MM.1S (cell line): ENCODE data around the gene SCG3.

Experiments used
- DNase-seq: peaks from one replicate; pipeline ENCODE4 v3.0.0-alpha.2; 2015
- H2AFZ ChIP-seq: fragments of 300-600 bp; sonication (generic); 2 replicates; pipeline ENCODE4 v1.6.0; 2016; ENCODE audit warnings: antibody characterized with exemption, low read length
- H3F3A ChIP-seq: fragments of 300-600 bp; sonication (generic); 2 replicates; pipeline ENCODE4 v1.6.1; 2016; ENCODE audit warnings: mild to moderate bottlenecking, antibody characterized with exemption, low read length, moderate library complexity, mixed read lengths; ENCODE audit not compliant: insufficient read depth
- H3K27ac ChIP-seq: fragments of 300-600 bp; sonication (generic); 2 replicates; pipeline ENCODE4 v1.5.1; 2016; ENCODE audit warnings: mild to moderate bottlenecking, low read length
- H3K27me3 ChIP-seq: fragments of 300-600 bp; sonication (generic); replicated peaks from 2 replicates; pipeline ENCODE4 v1.6.0; 2016; ENCODE audit warnings: low read length; ENCODE audit not compliant: insufficient read depth
- H3K36me3 ChIP-seq: fragments of 300-600 bp; sonication (generic); replicated peaks from 2 replicates; pipeline ENCODE4 v1.6.1; 2016; ENCODE audit warnings: mild to moderate bottlenecking, low read length, mixed read lengths; ENCODE audit not compliant: insufficient read depth
- H3K4me1 ChIP-seq: fragments of 300-600 bp; sonication (generic); 2 replicates; pipeline ENCODE4 v1.6.1; 2016; ENCODE audit warnings: low read length, mixed read lengths
- H3K4me2 ChIP-seq: fragments of 300-600 bp; sonication (generic); 2 replicates; pipeline ENCODE4 v1.6.0; 2016; ENCODE audit warnings: low read depth, low read length
- H3K4me3 ChIP-seq: fragments of 300-600 bp; sonication (generic); 2 replicates; pipeline ENCODE4 v1.5.1; 2016; ENCODE audit warnings: low read length, mixed read lengths
- H3K79me2 ChIP-seq: fragments of 300-600 bp; sonication (generic); 2 replicates; pipeline ENCODE4 v1.6.1; 2016; ENCODE audit warnings: mixed run types, low read length, mixed read lengths
- H3K9ac ChIP-seq: fragments of 300-600 bp; sonication (generic); 2 replicates; pipeline ENCODE4 v1.6.1; 2016; ENCODE audit warnings: low read length, mixed read lengths
- H3K9me2 ChIP-seq: fragments of 300-600 bp; sonication (generic); replicated peaks from 2 replicates; pipeline ENCODE4 v1.6.1; 2016; ENCODE audit warnings: mild to moderate bottlenecking, low read length, mixed read lengths; ENCODE audit not compliant: insufficient read depth
- H3K9me3 ChIP-seq: fragments of 300-600 bp; sonication (generic); replicated peaks from 2 replicates; pipeline ENCODE4 v1.6.1; 2016; ENCODE audit warnings: mild to moderate bottlenecking, low read length, mixed read lengths; ENCODE audit not compliant: insufficient read depth
- H4K20me1 ChIP-seq: fragments of 300-600 bp; sonication (generic); 2 replicates; pipeline ENCODE4 v1.6.1; 2016; ENCODE audit warnings: mild to moderate bottlenecking, low read length, moderate library complexity, mixed read lengths; ENCODE audit not compliant: insufficient read depth
- EZH2 ChIP-seq: fragments of 300-600 bp; sonication (generic); optimal IDR thresholded peaks from 2 replicates; pipeline ENCODE3; 2017; ENCODE audit warnings: low read depth, mild to moderate bottlenecking, antibody characterized with exemption, low read length, mixed read lengths
- EZH2phosphoT487 ChIP-seq: fragments of 300-600 bp; sonication (generic); IDR thresholded peaks from 2 replicates; pipeline ENCODE4 v1.6.1; 2018; ENCODE audit warnings: antibody characterized with exemption, low read length
- TF ChIP-seq, protein P1 (sequence below): fragments of 300-600 bp; sonication (generic); IDR thresholded peaks from 2 replicates; pipeline ENCODE4 v1.5.1; 2016; ENCODE audit warnings: antibody characterized with exemption, low read length, mixed read lengths

SCG3 gene

DNA sequence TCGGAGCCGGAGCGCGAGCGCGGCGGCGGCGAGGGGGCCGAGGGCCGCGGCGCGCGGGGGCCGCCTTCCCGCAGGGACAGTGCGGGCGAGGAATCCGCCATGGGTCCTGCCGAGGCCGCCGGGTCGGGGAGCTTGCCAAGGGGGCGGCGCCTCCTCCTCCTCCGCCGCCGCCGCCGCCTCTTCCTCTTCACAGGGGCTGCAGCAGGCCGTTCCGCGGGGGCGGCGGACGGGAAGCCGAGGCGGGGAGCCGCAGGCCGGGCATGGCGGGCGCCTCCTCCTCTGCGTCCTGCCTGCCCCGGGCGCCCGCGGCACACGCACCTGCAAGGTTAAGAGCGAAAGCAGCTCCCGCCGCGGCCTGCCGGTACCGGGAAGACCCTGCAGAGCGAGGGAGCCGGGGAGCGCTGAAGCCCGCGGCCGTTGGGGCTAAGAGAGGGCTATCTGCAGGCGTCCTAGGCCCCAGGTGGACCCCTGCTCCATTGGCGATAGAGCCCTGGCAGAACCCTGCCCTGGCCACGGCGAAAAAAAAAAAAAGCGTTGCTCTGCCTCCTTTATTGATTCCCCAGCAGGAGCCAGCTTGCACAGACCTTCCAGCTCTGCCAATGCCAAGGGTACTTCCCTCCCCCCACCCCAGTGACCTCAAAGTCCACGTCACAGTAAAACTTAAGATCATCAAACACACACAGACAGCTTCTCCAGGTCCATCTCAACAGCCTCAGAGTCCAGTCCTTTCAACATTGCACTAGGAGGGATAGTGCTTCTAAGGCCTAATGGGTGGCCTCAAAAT is 56.4 kb downstream of the SCG3 start, which contains the start of gene LYSMD2:
TSS of gene LYSMD2 (minus strand) at position 134 of the 784 bp plus-strand sequence. CDS start at position 101, 33 bp downstream.
- Histone ChIP-seq H3K27ac (no peak within 1 kb of the TSS), H3K36me3 (no peaks in the 10 kb centered on the region), H3K4me3 (peak within 1 kb of the TSS; percentile 49), H3K9me2 (no peaks in the 10 kb centered on the region), H2AFZ (no peak within 1 kb of the TSS), H3K4me2 (peak within 1 kb of the TSS; percentile 40), H3K9me3 (no peaks in the 10 kb centered on the region), H3K79me2 (no peaks in the 10 kb centered on the region), H3K9ac (no peak within 1 kb of the TSS), H3K4me1 (peaks cover 8% of the 10 kb centered on the region), H3F3A (no peaks in the 10 kb centered on the region), H4K20me1 (no peaks in the 10 kb centered on the region), H3K27me3 (peaks cover 51% of the 10 kb centered on the region)
- no peak for TF ChIP-seq EZH2phosphoT487
- TF ChIP-seq, protein P1, sequence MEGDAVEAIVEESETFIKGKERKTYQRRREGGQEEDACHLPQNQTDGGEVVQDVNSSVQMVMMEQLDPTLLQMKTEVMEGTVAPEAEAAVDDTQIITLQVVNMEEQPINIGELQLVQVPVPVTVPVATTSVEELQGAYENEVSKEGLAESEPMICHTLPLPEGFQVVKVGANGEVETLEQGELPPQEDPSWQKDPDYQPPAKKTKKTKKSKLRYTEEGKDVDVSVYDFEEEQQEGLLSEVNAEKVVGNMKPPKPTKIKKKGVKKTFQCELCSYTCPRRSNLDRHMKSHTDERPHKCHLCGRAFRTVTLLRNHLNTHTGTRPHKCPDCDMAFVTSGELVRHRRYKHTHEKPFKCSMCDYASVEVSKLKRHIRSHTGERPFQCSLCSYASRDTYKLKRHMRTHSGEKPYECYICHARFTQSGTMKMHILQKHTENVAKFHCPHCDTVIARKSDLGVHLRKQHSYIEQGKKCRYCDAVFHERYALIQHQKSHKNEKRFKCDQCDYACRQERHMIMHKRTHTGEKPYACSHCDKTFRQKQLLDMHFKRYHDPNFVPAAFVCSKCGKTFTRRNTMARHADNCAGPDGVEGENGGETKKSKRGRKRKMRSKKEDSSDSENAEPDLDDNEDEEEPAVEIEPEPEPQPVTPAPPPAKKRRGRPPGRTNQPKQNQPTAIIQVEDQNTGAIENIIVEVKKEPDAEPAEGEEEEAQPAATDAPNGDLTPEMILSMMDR = no peak
- no peak for TF ChIP-seq EZH2
- DNase-seq = peak; percentile 16

DNA sequence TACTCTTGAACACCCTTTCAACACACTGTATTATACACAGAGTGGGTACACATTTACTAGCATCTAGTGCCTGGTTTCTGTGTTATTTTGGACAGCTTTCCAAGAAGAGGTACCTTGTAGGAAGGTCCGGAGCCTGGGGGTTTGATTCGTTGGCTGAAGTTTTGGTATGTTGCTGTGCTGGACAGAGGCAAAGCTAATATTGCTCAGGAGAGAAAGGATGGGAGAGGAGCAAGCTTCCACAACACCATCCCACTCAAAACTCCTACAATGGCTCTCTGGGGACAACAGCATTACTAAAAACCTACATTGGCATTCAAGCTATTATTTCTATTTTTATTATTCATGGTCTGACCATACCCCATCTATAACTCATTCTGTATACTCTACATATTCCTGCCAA is 57.2 kb downstream of the SCG3 start:
- no peak overlapping the region for H3K9ac ChIP-seq
- no peak overlapping the region for H3K27ac ChIP-seq
- no peaks in the 10 kb centered on the region for H4K20me1 ChIP-seq
- no peaks in the 10 kb centered on the region for H3K9me3 ChIP-seq
- peaks cover 45% of the 10 kb centered on the region for H3K27me3 ChIP-seq
- no peak overlapping the region for H2AFZ ChIP-seq
- H3K4me3 ChIP-seq = no peak overlapping the region
- no peaks in the 10 kb centered on the region for H3K79me2 ChIP-seq
- TF ChIP-seq, protein P1 = no peak
- no peak for TF ChIP-seq EZH2phosphoT487
- no peak for TF ChIP-seq EZH2
- no peaks in the 10 kb centered on the region for H3K36me3 ChIP-seq
- H3F3A ChIP-seq = no peaks in the 10 kb centered on the region
- H3K4me1 ChIP-seq = 0 out of 2 replicates have a peak, but pooled peaks cover 4% of the 10 kb centered on the region
- no peak for DNase-seq
- no peaks in the 10 kb centered on the region for H3K9me2 ChIP-seq
- H3K4me2 ChIP-seq = no peak overlapping the region

- no peak for DNase-seq
- Histone ChIP-seq H3K4me2 (no peak overlapping the region), H2AFZ (no peak overlapping the region), H3K9me2 (no peaks in the 10 kb centered on the region), H3K4me1 (0 out of 2 replicates have a peak, but pooled peaks cover 4% of the 10 kb centered on the region), H3K27ac (no peak overlapping the region), H3K27me3 (peaks cover 46% of the 10 kb centered on the region), H3K9me3 (no peaks in the 10 kb centered on the region), H3K79me2 (no peaks in the 10 kb centered on the region), H3K9ac (no peak overlapping the region), H3F3A (no peaks in the 10 kb centered on the region), H3K4me3 (no peak overlapping the region), H3K36me3 (no peaks in the 10 kb centered on the region), H4K20me1 (no peaks in the 10 kb centered on the region)
- TF ChIP-seq, protein P1 = no peak
- TF ChIP-seq EZH2 = no peak
- no peak for TF ChIP-seq EZH2phosphoT487
Observed at GRCh38 chr15:51739061-51739712, 57.9 kb downstream of the SCG3 start.
